ENCODE measurements around the gene PSME4.

Gene PSME4
- 32.4 to 147 (median 68.4) reads per million in 18 experiments for total RNA-seq

DNA sequence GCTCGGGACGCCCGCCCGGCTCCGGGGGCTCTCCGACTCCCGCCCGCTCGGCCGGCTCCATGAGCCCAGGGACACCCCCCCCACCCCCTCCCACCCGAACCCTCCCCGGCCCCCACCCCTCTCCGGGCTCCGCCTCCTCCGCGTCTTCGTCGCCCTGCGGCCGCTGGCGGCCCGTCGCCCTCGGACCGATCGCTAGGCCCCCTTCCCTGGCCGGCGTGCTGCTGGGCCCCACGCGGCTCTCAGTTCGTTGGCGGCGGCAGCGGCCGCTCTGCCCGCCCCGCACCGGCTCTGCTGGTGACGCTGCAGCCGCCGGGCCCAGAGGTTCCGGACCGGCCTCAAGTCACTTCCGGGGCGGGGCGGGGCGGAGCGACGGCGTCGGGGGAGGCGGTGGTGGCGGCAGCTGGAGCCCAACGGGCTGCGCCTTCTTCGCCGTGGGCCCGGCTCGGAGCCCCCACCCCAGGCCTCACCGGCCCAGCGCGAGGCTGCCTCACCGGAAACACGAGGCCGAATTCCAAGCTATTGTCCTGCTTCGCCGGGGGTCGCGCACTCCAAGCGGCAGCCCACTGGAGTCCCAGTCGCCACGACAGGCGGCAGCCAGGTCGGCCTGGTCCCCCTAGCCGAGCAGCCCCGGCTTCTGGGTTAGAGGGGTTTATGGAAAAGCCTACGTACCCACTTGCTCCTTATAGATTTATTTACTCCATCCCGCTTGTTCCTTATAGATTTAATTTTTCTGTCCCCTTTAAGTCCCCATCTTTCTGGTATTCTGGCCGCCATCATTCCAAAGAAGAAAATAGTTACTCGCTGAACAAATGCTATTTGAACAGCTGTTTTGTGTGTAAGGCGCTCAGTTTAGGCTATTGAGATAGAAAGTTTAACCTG is at the start of gene PSME4:
Gene PSME4 (minus strand): TSS at position 270 of the 879 bp plus-strand sequence. CDS start 209 bp downstream, at position 61.
- DNase-seq = peak; percentile 85 to 90

DNA sequence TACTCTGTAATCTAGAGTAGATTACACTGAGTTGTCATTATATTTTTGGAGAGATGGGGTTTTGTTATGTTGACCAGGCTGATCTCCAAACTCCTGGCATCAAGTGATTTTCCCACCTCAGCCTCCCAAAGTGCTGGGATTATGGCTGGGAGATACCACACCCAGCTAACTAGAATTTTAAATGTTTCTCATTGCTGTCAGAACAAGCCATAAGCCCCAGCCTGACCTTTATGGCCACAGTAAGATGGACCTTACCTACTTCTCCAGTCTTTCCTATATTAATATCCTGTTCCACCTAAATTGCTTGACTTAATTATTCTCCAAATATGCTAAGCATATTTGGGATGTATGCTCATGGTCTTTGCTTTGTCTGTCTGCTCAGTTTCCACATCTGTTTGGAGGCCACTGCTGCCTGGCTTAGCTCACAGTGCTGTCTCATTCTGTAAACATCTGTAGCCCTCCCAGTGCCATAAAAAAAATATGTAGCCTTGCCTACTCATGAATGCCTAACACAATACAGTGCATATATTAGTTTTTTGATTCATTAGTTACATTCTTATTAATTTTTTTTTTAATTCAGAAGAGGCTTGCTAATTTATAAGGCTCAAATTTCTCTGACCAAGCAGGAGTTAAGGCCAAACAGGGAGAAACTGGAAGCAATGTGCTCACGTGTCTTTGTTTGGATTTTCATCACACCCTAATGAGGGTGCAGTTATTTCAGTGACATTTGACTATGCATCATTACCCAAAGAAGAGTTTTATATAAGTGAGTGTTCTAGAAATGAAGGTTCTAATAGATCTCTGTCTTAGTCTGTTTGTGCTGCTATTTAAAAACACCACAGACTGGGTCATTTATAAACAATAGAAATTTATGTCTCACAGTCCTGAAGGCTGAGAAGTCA is 45.3 kb upstream of the PSME4 start:
- no peak for DNase-seq

- DNase-seq = no peak
Observed at GRCh38 chr2:54013996-54014395, 43.2 kb upstream of the PSME4 start.

DNA sequence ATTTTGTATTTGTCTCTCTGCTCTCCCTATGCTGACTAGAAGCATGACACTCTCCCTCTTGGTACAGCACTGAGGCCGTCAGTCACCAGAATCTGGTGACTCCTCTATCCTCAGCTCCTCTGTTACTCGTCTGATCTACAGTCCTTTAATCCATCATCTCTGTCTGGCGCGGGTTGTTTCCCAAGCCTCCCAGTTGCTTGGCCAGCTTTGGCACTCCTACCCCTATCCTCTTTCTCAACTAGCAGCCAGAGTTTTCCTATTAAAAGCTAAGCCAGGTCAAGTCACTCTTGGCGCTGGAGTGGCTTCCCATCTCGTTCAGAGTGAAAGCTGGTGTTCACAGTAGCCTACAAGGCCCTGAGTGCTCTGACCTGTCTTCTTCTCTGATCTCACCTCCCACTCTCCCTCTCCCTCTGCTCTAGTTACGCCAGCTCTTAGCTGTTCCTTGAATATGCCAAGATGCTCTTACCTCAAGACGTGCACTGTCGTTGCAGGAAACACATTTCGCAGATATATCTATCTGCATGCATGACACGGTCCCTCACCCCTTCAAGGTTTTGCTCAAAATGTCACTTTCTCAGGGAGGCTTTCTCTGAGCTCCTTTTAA is 41.8 kb upstream of the PSME4 start:
- no peak for DNase-seq

GRCh38 chr2:54009549-54009948 is 38.8 kb upstream of the PSME4 start:
- DNase-seq = no peak

- no peak for DNase-seq
Observed at GRCh38 chr2:54008439-54008838, 37.6 kb upstream of the PSME4 start.

DNA sequence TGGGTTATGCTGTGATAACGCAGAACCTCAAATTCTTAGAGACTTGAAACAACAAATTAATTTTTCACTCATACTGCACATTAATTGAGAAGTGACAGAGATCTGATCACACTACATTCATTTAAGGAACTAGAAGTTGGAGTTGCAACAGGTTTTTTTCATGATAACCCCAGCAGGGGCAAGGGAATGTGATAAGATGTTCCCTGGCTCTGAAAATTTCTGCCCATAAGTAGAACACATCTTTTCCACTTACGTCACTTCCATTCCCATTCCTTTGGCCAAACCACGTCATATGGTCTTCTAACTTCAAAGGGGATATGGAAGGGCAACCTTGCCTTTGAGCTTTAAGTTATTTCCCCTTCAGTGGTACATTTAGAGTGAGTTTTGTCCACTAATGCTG is 29.7 kb upstream of the PSME4 start:
- DNase-seq = peak in 1 of 2 donors; percentile 7

DNA sequence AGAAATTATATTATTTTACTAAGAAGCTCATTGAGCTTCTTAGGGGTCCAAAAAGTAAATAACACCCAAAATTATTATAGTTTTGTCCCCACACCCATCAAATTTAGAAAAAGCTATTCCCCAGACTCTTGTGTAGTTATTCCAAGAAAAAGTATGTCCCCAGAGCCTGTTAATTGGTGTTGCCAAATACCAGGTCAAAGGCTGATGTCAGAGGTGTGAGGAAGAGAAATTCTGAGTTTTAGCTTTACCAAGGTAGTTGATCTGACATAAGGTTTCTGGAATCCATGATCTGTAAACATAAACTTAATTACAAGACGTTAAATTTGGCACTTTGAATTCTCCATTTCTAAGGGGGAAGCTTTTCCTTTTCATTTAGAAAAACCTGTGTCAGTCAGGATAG is 29.3 kb upstream of the PSME4 start:
- DNase-seq = no peak

GRCh38 chr2:53998834-53999233 is 28.0 kb upstream of the PSME4 start:
- DNase-seq = no peak

- DNase-seq = peak; percentile 22 to 67
Observed at GRCh38 chr2:53994818-53995808, 24.3 kb upstream of the PSME4 start.

GRCh38 chr2:53991948-53992347 is 21.2 kb upstream of the PSME4 start:
- DNase-seq = no peak

GRCh38 chr2:53989210-53989862 is 18.5 kb upstream of the PSME4 start:
- DNase-seq = no peak

DNA sequence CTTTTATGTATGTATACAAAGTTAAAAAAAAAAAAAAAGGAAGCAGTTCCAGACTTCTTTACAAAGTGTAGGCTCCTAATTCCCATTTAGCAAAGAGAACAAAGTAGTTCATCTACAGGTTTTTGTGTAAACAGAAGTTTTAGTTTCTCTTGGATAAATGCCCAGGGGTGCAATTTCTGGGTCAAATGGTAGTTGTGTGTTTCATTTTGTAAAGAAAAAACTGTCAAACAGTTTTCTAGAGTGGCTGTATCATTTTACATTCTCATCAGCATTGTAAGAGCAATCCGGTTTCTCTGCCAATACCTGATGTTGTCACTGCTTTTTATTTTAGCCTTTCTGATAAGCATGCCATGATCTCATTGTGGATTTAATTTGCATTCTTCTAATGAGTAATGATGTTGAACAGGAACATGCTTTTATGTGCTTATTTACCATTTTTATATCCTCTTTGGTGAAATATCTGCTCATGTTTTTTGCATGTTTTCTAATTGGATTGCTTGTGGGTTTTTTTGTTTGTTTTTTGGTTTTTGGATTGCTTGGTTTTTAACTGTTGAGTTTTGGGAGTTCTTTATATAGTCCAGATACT is 16.6 kb upstream of the PSME4 start:
- DNase-seq = no peak

DNA sequence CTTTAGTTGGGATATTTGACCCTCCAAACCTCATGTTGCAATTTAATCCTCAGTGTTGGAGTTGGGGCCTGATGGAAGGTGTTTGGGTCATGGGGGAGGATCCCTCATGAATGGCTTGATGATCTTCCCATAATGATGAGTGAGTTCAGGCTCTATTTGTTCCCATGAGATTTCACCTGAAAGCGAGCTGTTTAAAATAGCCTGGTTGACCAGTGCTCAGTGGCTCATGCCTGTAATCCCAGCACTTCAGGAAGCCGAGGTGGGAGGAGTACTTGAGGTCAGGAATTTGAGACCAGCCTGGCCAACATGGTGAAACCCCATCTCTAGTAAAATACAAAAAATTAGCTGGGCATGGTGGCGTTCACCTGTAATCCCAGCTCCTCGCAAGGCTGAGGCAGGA is 14.9 kb upstream of the PSME4 start:
- DNase-seq = no peak

DNA sequence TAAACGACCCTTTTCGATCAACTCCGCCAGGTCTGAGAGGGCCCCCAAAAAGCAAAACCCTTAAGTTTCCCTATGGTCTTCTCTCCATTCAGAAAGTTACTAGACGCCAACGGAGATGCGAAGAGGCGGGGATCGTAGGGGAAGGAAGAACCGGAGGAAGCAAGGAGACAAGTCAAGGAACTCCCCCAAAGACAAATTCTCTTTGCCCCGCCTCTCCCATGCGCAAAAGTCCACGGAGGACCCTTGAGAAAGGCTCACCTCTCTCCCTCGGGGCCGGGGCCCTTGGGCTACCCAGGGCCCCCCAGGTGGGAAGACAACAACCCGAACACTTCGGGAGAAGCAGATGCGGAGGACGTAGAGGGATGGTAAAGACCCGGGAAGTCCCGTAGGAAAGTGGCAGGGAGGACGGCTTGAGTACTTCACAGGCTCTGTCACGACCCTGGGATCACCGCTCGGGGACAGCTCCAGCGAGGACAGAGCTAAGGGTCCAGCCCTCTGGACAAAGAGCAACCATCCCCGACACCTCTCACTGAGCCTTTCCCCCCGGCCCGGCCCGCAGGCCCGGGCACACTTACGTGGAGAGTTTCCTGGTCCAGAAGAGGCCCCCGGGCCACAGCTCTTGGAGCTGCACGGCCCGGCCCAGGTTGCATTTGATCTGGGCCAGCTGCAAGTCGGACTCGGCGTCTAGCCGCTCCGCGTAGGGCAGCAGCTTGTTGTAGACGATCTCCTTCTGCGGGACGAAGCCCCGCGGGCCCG is 647 bp downstream of the PSME4 start:
- DNase-seq = peak; percentile 38 to 61

- peak; percentile 46 to 58 for DNase-seq
Observed at GRCh38 chr2:53969285-53969967, 1.4 kb downstream of the PSME4 start.

DNA sequence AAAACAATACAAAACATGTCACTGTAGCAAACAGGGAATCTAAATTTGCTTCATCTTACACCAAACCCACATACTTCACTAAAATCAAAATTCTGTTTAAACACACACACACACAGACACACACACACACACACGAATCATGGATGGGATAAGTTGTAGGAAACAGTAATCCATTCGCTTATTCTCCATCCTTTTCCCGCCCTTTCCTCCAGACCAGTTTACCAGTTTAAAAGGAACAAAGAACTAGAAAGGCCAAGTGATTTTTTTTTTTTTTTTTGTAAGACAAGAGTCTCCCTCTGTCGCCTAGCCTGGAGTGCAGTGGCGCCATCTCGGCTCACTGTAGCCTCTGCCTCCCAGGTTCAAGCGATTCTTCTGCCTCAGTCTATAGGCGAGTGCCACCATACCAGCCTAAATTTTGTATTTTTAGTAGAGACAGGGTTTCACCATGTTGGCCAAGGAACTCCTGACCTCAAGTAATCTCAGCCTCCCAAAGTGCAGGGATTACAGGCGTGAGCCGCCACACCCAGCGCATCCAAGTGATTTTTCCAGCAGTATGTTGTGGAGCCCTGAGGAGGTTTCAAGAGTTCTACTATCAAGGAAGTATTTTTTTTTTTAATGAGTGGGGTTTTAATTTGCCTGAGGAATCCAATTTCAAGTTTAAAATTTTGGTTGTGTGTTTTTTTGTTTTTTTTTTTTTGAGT is 5.7 kb downstream of the PSME4 start:
- no peak for DNase-seq

- DNase-seq = peak; percentile 14 to 54
Observed at GRCh38 chr2:53964257-53964952, 6.4 kb downstream of the PSME4 start.

Measured in inflammatory macrophage (primary cell).